Parathyroid adenoma (tissue), 2 donors: ENCODE measurements around the gene THRSP.

ENCODE experiments used
- H2AFZ ChIP-seq: fragments of 300-600 bp; sonication (generic); one replicate; pipeline ENCODE4 v1.7.0; 2017; ENCODE audit warnings: antibody characterized with exemption, mild to moderate bottlenecking
- H3K27ac ChIP-seq: fragments of 300-600 bp; sonication (generic); one replicate; pipeline ENCODE4 v1.7.0; 2017
- H3K27me3 ChIP-seq: fragments of 300-600 bp; sonication (generic); one replicate; pipeline ENCODE4 v1.7.0; 2017; ENCODE audit warnings: low read length; ENCODE audit not compliant: control insufficient read depth, insufficient read depth
- H3K36me3 ChIP-seq: fragments of 300-600 bp; sonication (generic); one replicate; pipeline ENCODE4 v1.7.0; 2017; ENCODE audit warnings: low read length; ENCODE audit not compliant: control insufficient read depth, insufficient read depth
- H3K4me1 ChIP-seq: fragments of 300-600 bp; sonication (generic); one replicate; pipeline ENCODE4 v1.7.0; 2017; ENCODE audit warnings: control low read depth
- H3K4me2 ChIP-seq: fragments of 300-600 bp; sonication (generic); one replicate; pipeline ENCODE4 v1.7.0; 2017; ENCODE audit warnings: low read length
- H3K4me3 ChIP-seq: fragments of 300-600 bp; sonication (generic); one replicate; pipeline ENCODE4 v1.7.0; 2017; ENCODE audit warnings: low read depth, low read length
- H3K79me2 ChIP-seq: fragments of 300-600 bp; sonication (generic); one replicate; pipeline ENCODE4 v1.7.0; 2017; ENCODE audit warnings: control low read depth
- H3K9ac ChIP-seq: fragments of 300-600 bp; sonication (generic); one replicate; pipeline ENCODE4 v1.7.0; 2017; ENCODE audit warnings: mild to moderate bottlenecking
- H3K9me3 ChIP-seq: fragments of 300-600 bp; sonication (generic); one replicate; pipeline ENCODE4 v1.7.0; 2017; ENCODE audit warnings: low read length; ENCODE audit not compliant: control insufficient read depth
- TF ChIP-seq, protein P1 (sequence below): fragments of 300-600 bp; sonication (generic); IDR thresholded peaks from one replicate; pipeline ENCODE4 v1.7.0; 2017; ENCODE audit warnings: antibody characterized with exemption, mild to moderate bottlenecking
- donor health status: primary hyperparathyroidism.

The THRSP gene

DNA sequence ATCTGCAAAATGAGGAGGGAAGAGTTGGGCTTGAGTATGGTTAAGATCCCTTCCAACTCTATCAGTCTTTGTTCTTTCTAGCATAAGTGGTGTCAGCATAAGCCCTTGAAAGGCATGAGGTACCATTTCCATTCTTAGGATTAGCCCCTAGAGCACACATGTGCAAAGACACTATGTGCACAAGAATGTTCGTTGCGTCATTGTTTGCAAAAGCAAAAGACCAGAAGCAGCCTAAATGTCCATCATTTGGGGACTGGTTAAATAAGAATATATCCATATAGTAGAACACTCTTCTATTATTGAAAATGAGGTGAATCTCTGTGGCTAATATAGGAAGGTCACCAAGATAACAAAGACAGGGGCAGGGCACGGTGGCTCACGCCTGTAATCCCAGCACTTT lies 30.6 kb upstream of the THRSP start:
- Histone ChIP-seq H3K9me3 (no peaks in the 10 kb centered on the region), H3K9ac (no peak overlapping the region), H3K36me3 (no peaks in the 10 kb centered on the region), H3K79me2 (no peaks in the 10 kb centered on the region), H3K27ac (no peak overlapping the region), H3K27me3 (no peaks in the 10 kb centered on the region), H3K4me2 (no peak overlapping the region), H2AFZ (no peak overlapping the region), H3K4me3 (no peak overlapping the region), H3K4me1 (peaks cover 12% of the 10 kb centered on the region)
- TF ChIP-seq, protein P1, sequence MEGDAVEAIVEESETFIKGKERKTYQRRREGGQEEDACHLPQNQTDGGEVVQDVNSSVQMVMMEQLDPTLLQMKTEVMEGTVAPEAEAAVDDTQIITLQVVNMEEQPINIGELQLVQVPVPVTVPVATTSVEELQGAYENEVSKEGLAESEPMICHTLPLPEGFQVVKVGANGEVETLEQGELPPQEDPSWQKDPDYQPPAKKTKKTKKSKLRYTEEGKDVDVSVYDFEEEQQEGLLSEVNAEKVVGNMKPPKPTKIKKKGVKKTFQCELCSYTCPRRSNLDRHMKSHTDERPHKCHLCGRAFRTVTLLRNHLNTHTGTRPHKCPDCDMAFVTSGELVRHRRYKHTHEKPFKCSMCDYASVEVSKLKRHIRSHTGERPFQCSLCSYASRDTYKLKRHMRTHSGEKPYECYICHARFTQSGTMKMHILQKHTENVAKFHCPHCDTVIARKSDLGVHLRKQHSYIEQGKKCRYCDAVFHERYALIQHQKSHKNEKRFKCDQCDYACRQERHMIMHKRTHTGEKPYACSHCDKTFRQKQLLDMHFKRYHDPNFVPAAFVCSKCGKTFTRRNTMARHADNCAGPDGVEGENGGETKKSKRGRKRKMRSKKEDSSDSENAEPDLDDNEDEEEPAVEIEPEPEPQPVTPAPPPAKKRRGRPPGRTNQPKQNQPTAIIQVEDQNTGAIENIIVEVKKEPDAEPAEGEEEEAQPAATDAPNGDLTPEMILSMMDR: no peak

GRCh38 chr11:78034623-78035022 lies 29.0 kb upstream of the THRSP start:
- H3K27me3 ChIP-seq: no peaks in the 10 kb centered on the region
- H3K27ac ChIP-seq: no peak overlapping the region
- no peaks in the 10 kb centered on the region for H3K79me2 ChIP-seq
- no peak overlapping the region for H3K4me2 ChIP-seq
- no peaks in the 10 kb centered on the region for H3K36me3 ChIP-seq
- no peaks in the 10 kb centered on the region for H3K9me3 ChIP-seq
- no peak overlapping the region for H3K4me3 ChIP-seq
- H3K4me1 ChIP-seq: peaks cover 14% of the 10 kb centered on the region
- no peak overlapping the region for H3K9ac ChIP-seq
- TF ChIP-seq, protein P1: no peak
- H2AFZ ChIP-seq: no peak overlapping the region

- Histone ChIP-seq H3K27me3 (no peaks in the 10 kb centered on the region), H3K4me1 (peaks cover 14% of the 10 kb centered on the region), H3K4me3 (no peak overlapping the region), H2AFZ (no peak overlapping the region), H3K9ac (no peak overlapping the region), H3K9me3 (no peaks in the 10 kb centered on the region), H3K27ac (no peak overlapping the region), H3K36me3 (no peaks in the 10 kb centered on the region), H3K79me2 (no peaks in the 10 kb centered on the region), H3K4me2 (no peak overlapping the region)
- TF ChIP-seq, protein P1: no peak
These were observed 27.3 kb upstream of the THRSP start for GRCh38 chr11:78036313-78036712.

GRCh38 chr11:78037056-78037455 lies 26.6 kb upstream of the THRSP start:
- no peak overlapping the region for H3K27ac ChIP-seq
- H3K9ac ChIP-seq: no peak overlapping the region
- TF ChIP-seq, protein P1: no peak
- H3K4me2 ChIP-seq: no peak overlapping the region
- no peaks in the 10 kb centered on the region for H3K27me3 ChIP-seq
- no peak overlapping the region for H3K4me3 ChIP-seq
- H3K36me3 ChIP-seq: no peaks in the 10 kb centered on the region
- peaks cover 13% of the 10 kb centered on the region for H3K4me1 ChIP-seq
- H2AFZ ChIP-seq: no peak overlapping the region
- H3K9me3 ChIP-seq: no peaks in the 10 kb centered on the region
- no peaks in the 10 kb centered on the region for H3K79me2 ChIP-seq

GRCh38 chr11:78037825-78038620 lies 25.6 kb upstream of the THRSP start:
- no peaks in the 10 kb centered on the region for H3K79me2 ChIP-seq
- TF ChIP-seq, protein P1: no peak
- no peak overlapping the region for H3K27ac ChIP-seq
- no peaks in the 10 kb centered on the region for H3K9me3 ChIP-seq
- no peak overlapping the region for H2AFZ ChIP-seq
- H3K4me2 ChIP-seq: no peak overlapping the region
- no peaks in the 10 kb centered on the region for H3K27me3 ChIP-seq
- no peak overlapping the region for H3K9ac ChIP-seq
- H3K36me3 ChIP-seq: no peaks in the 10 kb centered on the region
- H3K4me1 ChIP-seq: peaks cover 10% of the 10 kb centered on the region
- no peak overlapping the region for H3K4me3 ChIP-seq
